Measurements from ENCODE around the gene ONECUT3. TPM values are rescaled to one million over a fixed set of nuclear protein-coding genes. Genes with fewer than 3 reads are reported as not detected.

ONECUT3 gene
- total and polyA plus RNA-seq, 3 donors from 2014 or later, result 0.13 to 0.39 (median 0.25) TPM

- no peak for TF ChIP-seq POLR2A (IDR thresholded peaks at IDR 0.05)
- H3K27me3 ChIP-seq, result no peaks in the 10 kb centered on the region
Observed at GRCh38 chr19:1736280-1736679, 17.0 kb upstream of the ONECUT3 start.

GRCh38 chr19:1736927-1737326 is 16.4 kb upstream of the ONECUT3 start:
- TF ChIP-seq POLR2A (IDR thresholded peaks at IDR 0.05), result no peak
- TF ChIP-seq, protein P1, sequence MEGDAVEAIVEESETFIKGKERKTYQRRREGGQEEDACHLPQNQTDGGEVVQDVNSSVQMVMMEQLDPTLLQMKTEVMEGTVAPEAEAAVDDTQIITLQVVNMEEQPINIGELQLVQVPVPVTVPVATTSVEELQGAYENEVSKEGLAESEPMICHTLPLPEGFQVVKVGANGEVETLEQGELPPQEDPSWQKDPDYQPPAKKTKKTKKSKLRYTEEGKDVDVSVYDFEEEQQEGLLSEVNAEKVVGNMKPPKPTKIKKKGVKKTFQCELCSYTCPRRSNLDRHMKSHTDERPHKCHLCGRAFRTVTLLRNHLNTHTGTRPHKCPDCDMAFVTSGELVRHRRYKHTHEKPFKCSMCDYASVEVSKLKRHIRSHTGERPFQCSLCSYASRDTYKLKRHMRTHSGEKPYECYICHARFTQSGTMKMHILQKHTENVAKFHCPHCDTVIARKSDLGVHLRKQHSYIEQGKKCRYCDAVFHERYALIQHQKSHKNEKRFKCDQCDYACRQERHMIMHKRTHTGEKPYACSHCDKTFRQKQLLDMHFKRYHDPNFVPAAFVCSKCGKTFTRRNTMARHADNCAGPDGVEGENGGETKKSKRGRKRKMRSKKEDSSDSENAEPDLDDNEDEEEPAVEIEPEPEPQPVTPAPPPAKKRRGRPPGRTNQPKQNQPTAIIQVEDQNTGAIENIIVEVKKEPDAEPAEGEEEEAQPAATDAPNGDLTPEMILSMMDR (IDR thresholded peaks at IDR 0.05), result no peak
- no peak for DNase-seq
- no peaks in the 10 kb centered on the region for H3K27me3 ChIP-seq
- H3K36me3 ChIP-seq (ENCODE audit: low read depth, missing control alignments), result no peaks in the 10 kb centered on the region
- intact Hi-C loops (cut with DNase I; ENCODE audit: low total_unique reads), result no loop called here
- H3K27ac ChIP-seq, result no peak overlapping the region
- H3K4me1 ChIP-seq, result no peaks in the 10 kb centered on the region
- WGBS, 2 donors, result 39 to 44% methylated on average over 14 to 22 of the region's 22 CpGs
- no peaks in the 10 kb centered on the region for H3K9me3 ChIP-seq
- no peak overlapping the region for H3K4me3 ChIP-seq

More at GRCh38 chr19:1736280-1736679, 17.0 kb upstream of the ONECUT3 start:
- Histone ChIP-seq H3K4me3 (no peak overlapping the region), H3K27ac (no peak overlapping the region), H3K9me3 (no peaks in the 10 kb centered on the region), H3K36me3 (ENCODE audit: low read depth, missing control alignments) (no peaks in the 10 kb centered on the region), H3K4me1 (no peaks in the 10 kb centered on the region)
- 69 to 72% methylated on average over 3 of the region's 3 CpGs for WGBS, 2 donors
- intact Hi-C loops (cut with DNase I; ENCODE audit: low total_unique reads), result no loop called here
- no peak for DNase-seq

DNA sequence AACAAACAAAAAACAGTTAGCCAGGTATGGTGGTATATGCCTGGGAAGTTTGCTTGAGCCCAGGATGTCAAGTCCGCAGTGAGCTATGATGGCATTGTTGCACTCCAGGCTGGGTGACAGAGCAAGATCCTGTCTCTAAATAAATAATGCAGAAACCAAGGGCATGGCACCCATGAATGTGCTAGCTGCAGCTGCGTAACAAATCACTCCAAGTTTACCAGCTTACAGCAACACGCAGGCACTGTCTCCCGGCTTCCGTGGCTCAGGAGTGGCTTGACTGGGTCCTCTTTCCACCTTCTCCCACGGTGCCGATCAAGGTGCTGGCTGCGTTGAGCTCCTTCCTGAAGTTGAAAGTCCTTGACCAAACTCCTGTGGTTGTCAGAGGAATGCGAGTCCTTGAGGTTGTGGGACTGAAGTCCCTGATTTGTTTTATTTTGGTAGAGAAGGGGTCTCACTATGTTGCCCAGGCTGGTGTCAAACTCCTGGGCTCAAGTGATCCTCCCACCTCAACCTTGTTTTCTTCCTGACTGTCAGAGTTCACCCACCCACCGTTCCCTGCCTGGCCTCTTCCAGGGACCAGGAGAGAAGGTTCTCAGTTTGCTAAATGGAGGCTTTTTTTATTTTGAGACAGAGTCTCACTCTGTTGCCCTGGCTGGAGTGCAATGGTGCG is 13.2 kb upstream of the ONECUT3 start:
- intact Hi-C loops (cut with DNase I; ENCODE audit: low total_unique reads), result no loop called here
- H3K9me3 ChIP-seq, result no peaks in the 10 kb centered on the region
- 92 to 95% methylated on average over 11 of the region's 11 CpGs for WGBS, 2 donors
- H3K4me1 ChIP-seq, result no peaks in the 10 kb centered on the region
- H3K36me3 ChIP-seq (ENCODE audit: low read depth, missing control alignments), result no peaks in the 10 kb centered on the region
- DNase-seq, result no peak
- no peak overlapping the region for H3K4me3 ChIP-seq
- no peaks in the 10 kb centered on the region for H3K27me3 ChIP-seq
- no peak overlapping the region for H3K27ac ChIP-seq
- TF ChIP-seq POLR2A (IDR thresholded peaks at IDR 0.05), result no peak
- TF ChIP-seq, protein P1 (IDR thresholded peaks at IDR 0.05), result no peak

- Histone ChIP-seq H3K27me3 (no peaks in the 10 kb centered on the region), H3K36me3 (ENCODE audit: low read depth, missing control alignments) (no peaks in the 10 kb centered on the region), H3K4me3 (no peak overlapping the region), H3K9me3 (no peaks in the 10 kb centered on the region), H3K4me1 (no peaks in the 10 kb centered on the region), H3K27ac (no peak overlapping the region)
- no peak for DNase-seq
- TF ChIP-seq POLR2A (IDR thresholded peaks at IDR 0.05), result no peak
- WGBS, 2 donors, result 84 to 86% methylated on average over 13 to 34 of the region's 34 CpGs
- intact Hi-C loops (cut with DNase I; ENCODE audit: low total_unique reads), result no loop called here
Observed at GRCh38 chr19:1742989-1743696, 10.2 kb upstream of the ONECUT3 start.

GRCh38 chr19:1744133-1744665 is 9.1 kb upstream of the ONECUT3 start:
- no peaks in the 10 kb centered on the region for H3K4me1 ChIP-seq
- no peaks in the 10 kb centered on the region for H3K9me3 ChIP-seq
- TF ChIP-seq, protein P1 (IDR thresholded peaks at IDR 0.05), result no peak
- TF ChIP-seq POLR2A (IDR thresholded peaks at IDR 0.05), result no peak
- no peaks in the 10 kb centered on the region for H3K36me3 ChIP-seq (ENCODE audit: low read depth, missing control alignments)
- WGBS, 2 donors, result 57 to 68% methylated on average over 10 of the region's 10 CpGs
- no peaks in the 10 kb centered on the region for H3K27me3 ChIP-seq
- intact Hi-C loops (cut with DNase I; ENCODE audit: low total_unique reads), result no loop called here
- DNase-seq, result no peak
- H3K4me3 ChIP-seq, result no peak overlapping the region
- H3K27ac ChIP-seq, result no peak overlapping the region
